Activated naive CD8-positive, alpha-beta T cell (primary cell): ENCODE data around the gene AKAP8.
A peak's percentile ranks its signal among the peaks of the same experiment; 100 is the strongest.

ENCODE experiments used
- H3K27ac Mint-ChIP-seq: one replicate; pipeline ENCODE4 v1.8.0; 2021; ENCODE audit warnings: mixed read lengths
- H3K27me3 Mint-ChIP-seq: one replicate; pipeline ENCODE4 v1.8.0; 2021; ENCODE audit warnings: mixed read lengths
- H3K36me3 Mint-ChIP-seq: one replicate; pipeline ENCODE4 v1.8.0; 2021; ENCODE audit warnings: mixed read lengths
- H3K4me1 Mint-ChIP-seq: one replicate; pipeline ENCODE4 v1.8.0; 2021; ENCODE audit warnings: low read depth, mixed read lengths
- H3K4me3 Mint-ChIP-seq: one replicate; pipeline ENCODE4 v1.8.0; 2021; ENCODE audit warnings: mild to moderate bottlenecking, mixed read lengths
- H3K9me3 Mint-ChIP-seq: one replicate; pipeline ENCODE4 v1.8.0; 2021; ENCODE audit warnings: low read depth, mixed read lengths

Gene AKAP8

GRCh38 chr19:15379083-15379998 lies at the start of gene AKAP8:
AKAP8 (minus strand) TSS chr19:15379787; CDS start chr19:15379731, 56 bp downstream.
- Mint-ChIP-seq H3K9me3 (no peaks in the 10 kb centered on the region), H3K4me3 (peak within 1 kb of the TSS; percentile 98), H3K4me1 (peaks cover 40% of the 10 kb centered on the region), H3K27me3 (no peaks in the 10 kb centered on the region), H3K27ac (peak within 1 kb of the TSS; percentile 99), H3K36me3 (no peaks in the 10 kb centered on the region)

GRCh38 chr19:15427991-15428471 lies 48.4 kb upstream of the AKAP8 start:
- Mint-ChIP-seq H3K27me3 (no peaks in the 10 kb centered on the region), H3K4me3 (no peak overlapping the region), H3K4me1 (peaks cover 21% of the 10 kb centered on the region), H3K27ac (no peak overlapping the region), H3K9me3 (no peaks in the 10 kb centered on the region), H3K36me3 (peaks cover 6% of the 10 kb centered on the region)

- H3K4me3 Mint-ChIP-seq: no peak overlapping the region
- no peaks in the 10 kb centered on the region for H3K9me3 Mint-ChIP-seq
- H3K36me3 Mint-ChIP-seq: peaks cover 6% of the 10 kb centered on the region
- peaks cover 20% of the 10 kb centered on the region for H3K4me1 Mint-ChIP-seq
- H3K27ac Mint-ChIP-seq: peak overlapping the region; percentile 22
- H3K27me3 Mint-ChIP-seq: no peaks in the 10 kb centered on the region
These were observed 47.7 kb upstream of the AKAP8 start for GRCh38 chr19:15427350-15427700.

- Mint-ChIP-seq H3K36me3 (peaks cover 6% of the 10 kb centered on the region), H3K27ac (peak overlapping the region; percentile 22), H3K27me3 (no peaks in the 10 kb centered on the region), H3K4me3 (no peak overlapping the region), H3K4me1 (peaks cover 18% of the 10 kb centered on the region), H3K9me3 (no peaks in the 10 kb centered on the region)
These were observed 47.1 kb upstream of the AKAP8 start for GRCh38 chr19:15426485-15427349.

GRCh38 chr19:15425321-15425950 lies 45.8 kb upstream of the AKAP8 start:
- peaks cover 9% of the 10 kb centered on the region for H3K4me1 Mint-ChIP-seq
- peaks cover 6% of the 10 kb centered on the region for H3K36me3 Mint-ChIP-seq
- no peak overlapping the region for H3K4me3 Mint-ChIP-seq
- no peaks in the 10 kb centered on the region for H3K27me3 Mint-ChIP-seq
- no peak overlapping the region for H3K27ac Mint-ChIP-seq
- H3K9me3 Mint-ChIP-seq: no peaks in the 10 kb centered on the region

GRCh38 chr19:15424692-15425272 lies 45.2 kb upstream of the AKAP8 start:
- Mint-ChIP-seq H3K27me3 (no peaks in the 10 kb centered on the region), H3K4me3 (no peak overlapping the region), H3K9me3 (no peaks in the 10 kb centered on the region), H3K36me3 (peaks cover 6% of the 10 kb centered on the region), H3K4me1 (peaks cover 12% of the 10 kb centered on the region), H3K27ac (no peak overlapping the region)

GRCh38 chr19:15424121-15424520 lies 44.5 kb upstream of the AKAP8 start:
- Mint-ChIP-seq H3K27me3 (no peaks in the 10 kb centered on the region), H3K36me3 (peaks cover 6% of the 10 kb centered on the region), H3K9me3 (no peaks in the 10 kb centered on the region), H3K27ac (no peak overlapping the region), H3K4me3 (no peak overlapping the region), H3K4me1 (peaks cover 17% of the 10 kb centered on the region)

- H3K4me1 Mint-ChIP-seq: peaks cover 18% of the 10 kb centered on the region
- H3K9me3 Mint-ChIP-seq: no peaks in the 10 kb centered on the region
- no peak overlapping the region for H3K27ac Mint-ChIP-seq
- peaks cover 6% of the 10 kb centered on the region for H3K36me3 Mint-ChIP-seq
- no peak overlapping the region for H3K4me3 Mint-ChIP-seq
- H3K27me3 Mint-ChIP-seq: no peaks in the 10 kb centered on the region
These were observed 43.5 kb upstream of the AKAP8 start for GRCh38 chr19:15423130-15423529.

- Mint-ChIP-seq H3K27me3 (no peaks in the 10 kb centered on the region), H3K4me3 (no peak overlapping the region), H3K4me1 (peaks cover 24% of the 10 kb centered on the region), H3K9me3 (no peaks in the 10 kb centered on the region), H3K36me3 (peaks cover 6% of the 10 kb centered on the region), H3K27ac (no peak overlapping the region)
These were observed 42.9 kb upstream of the AKAP8 start for GRCh38 chr19:15422296-15423075.

- Mint-ChIP-seq H3K9me3 (no peaks in the 10 kb centered on the region), H3K4me3 (no peak overlapping the region), H3K27ac (no peak overlapping the region), H3K36me3 (peaks cover 6% of the 10 kb centered on the region), H3K27me3 (no peaks in the 10 kb centered on the region), H3K4me1 (peaks cover 31% of the 10 kb centered on the region)
These were observed 42.2 kb upstream of the AKAP8 start for GRCh38 chr19:15421721-15422260.

- H3K4me3 Mint-ChIP-seq: no peak overlapping the region
- no peaks in the 10 kb centered on the region for H3K27me3 Mint-ChIP-seq
- H3K4me1 Mint-ChIP-seq: peaks cover 34% of the 10 kb centered on the region
- H3K27ac Mint-ChIP-seq: no peak overlapping the region
- peaks cover 5% of the 10 kb centered on the region for H3K36me3 Mint-ChIP-seq
- no peaks in the 10 kb centered on the region for H3K9me3 Mint-ChIP-seq
These were observed 41.6 kb upstream of the AKAP8 start for GRCh38 chr19:15421136-15421695.

- Mint-ChIP-seq H3K27me3 (no peaks in the 10 kb centered on the region), H3K4me3 (peak overlapping the region; percentile 99), H3K4me1 (peaks cover 43% of the 10 kb centered on the region), H3K27ac (peak overlapping the region; percentile 41), H3K36me3 (peaks cover 7% of the 10 kb centered on the region), H3K9me3 (no peaks in the 10 kb centered on the region)
These were observed 39.9 kb upstream of the AKAP8 start for GRCh38 chr19:15419413-15420025.
